Activated gamma-delta T cell treated with anti-CD3 and anti-CD28 coated beads, Interleukin-2, amount 50 U/mL, for 16 hours (primary cell): Measurements from ENCODE around the gene KIRREL3.

Experiments
- DNase-seq: peaks from one replicate; pipeline ENCODE4 v3.0.0-alpha.2; 2020; ENCODE audit warnings: low read depth

KIRREL3 gene

GRCh38 chr11:126914941-126915340 is 85.6 kb downstream of the KIRREL3 start:
- no peak for DNase-seq

- no peak for DNase-seq
These were observed 86.4 kb downstream of the KIRREL3 start for GRCh38 chr11:126914166-126914565.

GRCh38 chr11:126904520-126904919 is 96.0 kb downstream of the KIRREL3 start:
- no peak for DNase-seq

GRCh38 chr11:126901783-126902182 is 98.8 kb downstream of the KIRREL3 start:
- DNase-seq: no peak

DNA sequence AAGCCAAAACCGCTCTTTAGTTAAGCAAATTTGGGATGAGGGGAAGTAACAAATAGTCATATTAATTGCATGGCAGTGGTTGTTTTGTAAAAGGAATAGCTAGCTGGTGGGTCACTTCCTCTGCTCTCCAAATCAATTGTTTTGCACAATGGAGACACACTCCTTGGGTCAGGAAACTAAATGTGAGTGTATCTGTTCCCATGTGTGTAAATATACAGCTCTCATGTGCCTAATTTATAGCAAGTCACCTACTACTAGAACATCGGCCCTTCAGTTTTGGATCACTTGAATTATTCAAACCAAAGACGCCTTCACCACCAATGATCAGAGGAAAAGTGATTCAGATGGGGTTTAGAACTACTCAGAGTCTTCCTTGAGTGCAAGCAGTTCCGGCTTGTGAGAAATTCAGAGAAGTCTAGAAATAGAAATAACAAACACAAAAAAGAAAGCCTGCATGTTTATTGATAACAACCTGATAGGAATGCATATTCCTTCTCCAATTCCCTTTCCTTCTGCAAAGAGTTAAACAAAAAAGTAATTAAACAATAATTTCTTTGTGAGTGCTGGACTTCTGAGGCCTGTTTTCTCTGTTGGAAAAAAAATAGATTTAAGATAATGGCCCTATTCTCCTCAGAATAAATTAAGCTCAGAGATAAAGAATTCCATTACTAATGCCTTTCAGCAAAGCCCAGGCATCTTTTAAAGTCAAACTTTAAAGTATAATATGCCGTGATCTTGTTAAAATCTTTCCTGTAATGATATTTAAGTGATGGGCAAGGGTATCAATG is 100.4 kb downstream of the KIRREL3 start:
- DNase-seq: no peak

GRCh38 chr11:126898802-126899201 is 101.8 kb downstream of the KIRREL3 start:
- no peak for DNase-seq

DNA sequence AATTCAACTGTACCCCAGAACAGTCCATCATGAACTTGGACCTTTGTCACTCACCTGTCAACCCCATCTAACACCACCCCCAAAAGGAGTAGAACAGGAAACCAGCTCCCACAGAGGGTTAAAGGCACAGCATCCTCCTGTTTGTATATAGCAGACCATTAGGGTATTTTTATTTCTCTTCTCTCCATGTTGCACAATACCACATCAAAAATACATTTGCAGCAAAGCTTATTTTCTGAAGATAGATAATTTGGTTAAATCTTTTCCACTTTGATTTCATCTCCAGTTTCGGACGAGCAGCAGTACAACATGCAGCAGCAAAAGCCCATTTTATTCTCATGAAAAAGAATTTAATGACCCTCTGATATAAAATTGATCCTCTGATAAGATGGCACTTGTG is 103.1 kb downstream of the KIRREL3 start:
- no peak for DNase-seq

DNA sequence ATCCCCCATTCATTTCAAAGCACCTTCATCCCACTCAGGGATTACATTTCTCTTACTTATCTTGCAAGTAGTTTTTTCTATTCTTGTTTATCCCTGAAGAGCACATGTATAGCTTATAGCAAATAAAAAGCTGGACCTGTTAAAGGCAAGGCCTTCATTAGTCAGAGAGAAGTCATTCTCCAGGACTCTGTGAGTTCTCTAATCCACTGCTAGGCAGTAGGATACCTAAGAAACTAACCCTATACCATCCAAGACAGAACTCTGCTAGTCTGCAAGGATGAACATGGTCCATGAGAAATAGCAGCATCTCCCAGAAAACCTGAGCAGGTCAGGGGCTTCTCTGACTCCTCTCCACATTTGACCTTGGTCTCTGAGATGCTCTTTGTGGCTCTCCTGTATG is 104.5 kb downstream of the KIRREL3 start:
- no peak for DNase-seq

- no peak for DNase-seq
These were observed 106.8 kb downstream of the KIRREL3 start for GRCh38 chr11:126893796-126894195.

- DNase-seq: no peak
These were observed 107.8 kb downstream of the KIRREL3 start for GRCh38 chr11:126892756-126893155.

DNA sequence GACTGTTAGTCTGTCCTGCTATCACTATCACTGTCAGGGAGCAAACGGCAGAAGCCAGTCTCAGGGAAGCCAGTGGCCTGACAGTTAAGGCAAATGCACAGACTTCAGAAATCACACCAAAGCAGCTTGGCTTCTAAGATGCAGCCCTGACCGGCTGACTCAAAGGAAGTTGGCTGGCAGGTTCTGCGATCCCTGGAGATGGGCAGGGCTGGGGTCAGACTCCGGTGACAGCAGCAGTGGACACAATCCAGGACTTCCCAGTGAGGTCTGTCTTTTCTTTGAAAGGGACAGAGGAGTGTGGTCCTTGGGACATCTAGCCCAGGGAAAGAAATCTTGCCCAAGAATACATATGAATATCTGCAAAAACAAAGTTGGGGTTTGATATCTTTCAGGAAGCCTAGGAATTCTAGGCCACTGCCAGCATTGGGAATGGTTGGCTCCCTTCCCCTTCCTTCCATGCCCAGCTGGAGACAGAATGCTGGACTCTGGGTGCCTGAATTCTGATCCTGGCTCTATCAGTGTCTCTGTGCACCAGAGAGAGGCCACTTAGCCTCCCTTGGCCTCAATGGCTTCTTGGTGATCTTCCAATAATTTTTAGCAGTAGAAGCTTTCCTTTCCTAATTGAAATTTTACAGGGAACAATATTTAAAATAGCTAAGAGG is 108.9 kb downstream of the KIRREL3 start:
- DNase-seq: no peak

GRCh38 chr11:126890561-126890960 is 110.0 kb downstream of the KIRREL3 start:
- DNase-seq: no peak

DNA sequence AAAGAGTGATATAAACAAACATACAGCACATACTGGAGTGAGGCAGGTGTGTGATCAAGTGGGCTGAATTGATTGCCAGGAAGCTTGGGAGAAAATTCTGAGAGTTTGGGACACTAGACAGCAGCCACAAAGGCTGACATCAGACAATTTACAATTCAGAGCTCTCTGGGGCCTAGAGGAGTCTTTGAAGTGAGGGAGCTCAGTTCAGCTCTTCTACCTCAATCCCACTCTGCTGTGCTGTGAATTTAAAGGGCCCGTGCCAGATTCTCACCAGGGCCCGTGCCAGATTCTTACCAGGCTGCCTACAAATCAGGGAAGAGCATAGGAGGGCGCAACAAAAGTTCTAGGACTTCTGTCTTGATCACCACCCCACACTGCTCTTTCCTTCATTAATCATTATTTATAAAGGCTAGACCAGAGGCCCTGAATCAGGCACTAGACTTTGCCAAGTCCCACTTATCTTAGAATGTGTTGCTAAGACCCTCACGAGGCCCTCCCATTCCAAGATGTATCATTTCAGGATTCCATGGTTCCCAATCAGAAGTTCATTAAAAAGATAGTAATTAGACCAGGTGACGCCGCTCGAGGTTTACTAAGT is 112.4 kb downstream of the KIRREL3 start:
- DNase-seq: no peak

DNA sequence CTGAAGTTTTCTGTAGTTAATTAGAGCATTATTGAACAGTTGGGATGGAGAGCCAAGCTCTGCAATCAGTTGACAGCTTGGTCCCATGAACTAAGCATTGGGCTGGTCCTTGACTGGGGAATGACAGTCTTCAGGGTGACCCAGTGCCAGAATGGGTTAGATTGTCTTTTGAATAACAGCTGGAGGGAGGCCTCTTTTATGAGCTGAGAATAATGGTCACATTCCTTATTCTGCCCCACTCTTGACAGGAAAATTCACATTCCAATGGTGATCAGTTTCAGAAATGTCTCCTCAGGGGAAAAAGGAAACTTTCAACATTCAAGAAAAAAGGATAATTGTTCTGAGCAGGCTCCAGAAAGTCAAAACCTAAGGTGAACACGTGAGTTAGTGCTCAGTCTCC is 113.9 kb downstream of the KIRREL3 start:
- no peak for DNase-seq

DNA sequence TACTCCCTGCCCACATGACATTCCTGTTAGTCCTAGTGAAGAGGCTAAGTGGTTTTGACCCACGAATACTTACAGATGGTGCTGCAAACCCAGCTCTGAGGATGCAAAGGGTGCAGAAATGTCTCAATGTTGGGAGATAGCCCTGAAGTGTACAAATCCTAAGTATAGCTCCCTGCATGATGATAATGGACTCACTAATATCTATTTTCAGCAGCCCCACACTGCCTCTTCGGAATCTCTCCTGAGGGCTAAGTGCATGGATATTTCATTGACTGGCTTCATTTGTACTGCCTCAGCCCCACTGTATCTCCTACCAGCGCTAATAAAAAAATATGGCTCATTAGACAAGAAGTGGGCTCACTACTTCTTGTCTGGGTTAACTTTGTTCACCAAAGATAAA is 114.5 kb downstream of the KIRREL3 start:
- no peak for DNase-seq

GRCh38 chr11:126884594-126884993 is 116.0 kb downstream of the KIRREL3 start:
- DNase-seq: no peak

GRCh38 chr11:126884192-126884591 is 116.4 kb downstream of the KIRREL3 start:
- DNase-seq: no peak

- DNase-seq: no peak
These were observed 119.7 kb downstream of the KIRREL3 start for GRCh38 chr11:126880872-126881271.

DNA sequence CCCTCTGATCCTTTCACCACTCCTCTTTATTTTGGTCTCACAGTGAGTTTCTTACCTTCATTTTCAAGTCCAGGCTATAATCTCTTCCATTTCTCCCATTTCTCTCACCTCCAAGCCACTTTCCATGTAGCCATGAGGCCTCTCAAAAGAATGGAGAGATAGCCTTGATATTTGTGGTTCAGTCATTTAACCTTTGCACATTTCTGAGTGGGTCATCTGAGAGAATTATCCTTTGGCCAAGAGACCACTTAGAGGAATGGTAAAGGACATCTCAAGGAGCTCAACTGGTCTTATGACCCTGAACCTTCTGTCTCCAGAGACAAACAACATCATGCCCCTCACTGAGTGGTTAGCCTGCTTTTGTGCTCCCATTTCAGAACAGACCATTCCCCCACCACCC is 121.1 kb downstream of the KIRREL3 start:
- no peak for DNase-seq

- no peak for DNase-seq
These were observed 121.6 kb downstream of the KIRREL3 start for GRCh38 chr11:126878913-126879482.

- DNase-seq: no peak
These were observed 125.7 kb downstream of the KIRREL3 start for GRCh38 chr11:126874831-126875230.

GRCh38 chr11:126874276-126874675 is 126.3 kb downstream of the KIRREL3 start:
- no peak for DNase-seq

DNA sequence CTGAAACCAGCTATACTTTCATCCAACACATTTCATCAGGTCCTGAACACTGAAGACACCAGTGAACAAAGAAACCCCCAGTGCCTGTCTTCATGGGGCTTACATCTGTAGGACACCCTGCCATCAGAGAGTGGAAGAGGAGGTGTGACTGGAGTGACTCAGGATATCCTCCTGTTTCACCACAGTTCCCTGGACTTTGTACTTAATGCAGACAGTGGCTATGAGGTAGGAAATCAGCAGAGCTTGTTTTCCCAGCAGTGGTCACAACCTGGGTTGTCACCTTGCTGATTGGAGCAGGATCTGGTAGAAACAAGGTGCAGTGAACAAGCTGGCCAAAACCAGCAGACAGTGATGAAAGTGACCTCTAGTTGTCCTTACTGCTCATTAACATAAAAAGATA is 128.8 kb downstream of the KIRREL3 start:
- DNase-seq: no peak
